ENCODE data around the gene CACNA1D. TPM values are rescaled to one million over a fixed set of nuclear protein-coding genes. Genes with fewer than 3 reads are reported as not detected.

CACNA1D gene
- total RNA-seq, 1 experiment from 2014 or later: 1.1 TPM

- Histone ChIP-seq H3K27ac (ENCODE audit: low read depth, low read length) (no peak overlapping the region), H3K4me3 (replicated peaks in 1 of 2; ENCODE audit: low read depth in 1 of 2, low read length in 2 of 2) (no peak overlapping the region), H3K4me2 (ENCODE audit: low read length) (no peak overlapping the region), H3K9ac (ENCODE audit: low read length) (no peak overlapping the region), H3K4me1 (ENCODE audit: control insufficient read depth in 1 of 2, insufficient read depth in 2 of 2, low read length in 2 of 2) (no peaks in the 10 kb centered on the region), H3K79me2 (ENCODE audit: insufficient read depth, low read length) (no peaks in the 10 kb centered on the region), H3K9me3 (ENCODE audit: control insufficient read depth in 1 of 2, insufficient read depth in 1 of 2, low read depth in 1 of 2, low read length in 2 of 2) (no peaks in the 10 kb centered on the region), H3K36me3 (ENCODE audit: control insufficient read depth in 1 of 2, insufficient read depth in 2 of 2, low read length in 2 of 2) (no peaks in the 10 kb centered on the region), H3K9me2 (ENCODE audit: insufficient read depth) (no peaks in the 10 kb centered on the region), H4K20me1 (ENCODE audit: insufficient read depth) (no peaks in the 10 kb centered on the region), H3K27me3 (ENCODE audit: insufficient read depth, low read length) (no peaks in the 10 kb centered on the region), H2AFZ (ENCODE audit: low read depth, low read length, poor library complexity, severe bottlenecking) (no peak overlapping the region)
- intact Hi-C loops (cut with micrococcal nuclease): no loop called here
- POLR2A ChIA-PET: no interaction called here
- BruUV-seq (replicated peaks): no TSS peak
- ATAC-seq (peak; percentile 65; the same call in 1 of the 2 replicates), DNase-seq (ENCODE audit: low read depth, low spot score) (no peak)
- RAD21 ChIA-PET (ENCODE audit: low non-redundant PET in 1 of 2, low total read pairs in 2 of 2, uncharacterized antibody in 2 of 2, unreplicated experiment in 2 of 2): no interaction called here
- CTCF ChIA-PET: no interaction called here
- TF ChIP-seq, protein P1, sequence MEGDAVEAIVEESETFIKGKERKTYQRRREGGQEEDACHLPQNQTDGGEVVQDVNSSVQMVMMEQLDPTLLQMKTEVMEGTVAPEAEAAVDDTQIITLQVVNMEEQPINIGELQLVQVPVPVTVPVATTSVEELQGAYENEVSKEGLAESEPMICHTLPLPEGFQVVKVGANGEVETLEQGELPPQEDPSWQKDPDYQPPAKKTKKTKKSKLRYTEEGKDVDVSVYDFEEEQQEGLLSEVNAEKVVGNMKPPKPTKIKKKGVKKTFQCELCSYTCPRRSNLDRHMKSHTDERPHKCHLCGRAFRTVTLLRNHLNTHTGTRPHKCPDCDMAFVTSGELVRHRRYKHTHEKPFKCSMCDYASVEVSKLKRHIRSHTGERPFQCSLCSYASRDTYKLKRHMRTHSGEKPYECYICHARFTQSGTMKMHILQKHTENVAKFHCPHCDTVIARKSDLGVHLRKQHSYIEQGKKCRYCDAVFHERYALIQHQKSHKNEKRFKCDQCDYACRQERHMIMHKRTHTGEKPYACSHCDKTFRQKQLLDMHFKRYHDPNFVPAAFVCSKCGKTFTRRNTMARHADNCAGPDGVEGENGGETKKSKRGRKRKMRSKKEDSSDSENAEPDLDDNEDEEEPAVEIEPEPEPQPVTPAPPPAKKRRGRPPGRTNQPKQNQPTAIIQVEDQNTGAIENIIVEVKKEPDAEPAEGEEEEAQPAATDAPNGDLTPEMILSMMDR (IDR thresholded peaks at IDR 0.05 in 2 of 3, conservative IDR thresholded peaks at IDR 0.05 in 1 of 3; ENCODE audit: borderline replicate concordance in 1 of 3, insufficient read depth in 1 of 3, low read depth in 2 of 3, low read length in 2 of 3): peak in 2 of 3 experiments; percentile 23 to 32; a peak in 2 of 6 replicates
- TF ChIP-seq SRF (IDR thresholded peaks at IDR 0.05; ENCODE audit: low read depth): no peak
- TF ChIP-seq POLR2A (IDR thresholded peaks at IDR 0.05; ENCODE audit: borderline replicate concordance, extremely low read depth, insufficient read depth, insufficient read length): no peak
- TF ChIP-seq REST (IDR thresholded peaks at IDR 0.05; ENCODE audit: low read depth): no peak
- peak; percentile 23; the same call in 1 of the 2 replicates for TF ChIP-seq RAD21 (IDR thresholded peaks at IDR 0.05; ENCODE audit: low read depth)
These were observed 7.3 kb upstream of the CACNA1D start for GRCh38 chr3:53486961-53487654.

Data from HCT116 (cell line).